ENCODE measurements around the gene UBE2K. TPM values are rescaled to one million over a fixed set of nuclear protein-coding genes. Genes with fewer than 3 reads are reported as not detected.
"Not testable (repeated sequence)": the region's sequence is repeated elsewhere in the genome, so short reads cannot be mapped to it uniquely, and the experiment has no call there.

The UBE2K gene
- total RNA-seq, 1 donor from 2014 or later: 54.4 TPM

GRCh38 chr4:39699687-39700409 is 1.9 kb downstream of the UBE2K start:
- peak overlapping the region; percentile 93 for H3K4me3 ChIP-seq
- peak overlapping the region; percentile 98 for H3K27ac ChIP-seq (replicated peaks)
- no peaks in the 10 kb centered on the region for H3K27me3 ChIP-seq (ENCODE audit: low read depth)
- intact Hi-C loops (cut with micrococcal nuclease): loop anchor here (5.0 kb wide), 1 partner anchor 277 kb away; the partner anchor contains the start of gene PDS5A
- DNase-seq: no peak
- peaks cover 55% of the 10 kb centered on the region for H3K4me1 ChIP-seq
- no peak for TF ChIP-seq CTCF (IDR thresholded peaks at IDR 0.05; ENCODE audit: borderline replicate concordance)
- no peaks in the 10 kb centered on the region for H3K9me3 ChIP-seq (replicated peaks)
- no peaks in the 10 kb centered on the region for H3K36me3 ChIP-seq

- intact Hi-C loops (cut with micrococcal nuclease): no loop called here
- peaks cover 55% of the 10 kb centered on the region for H3K4me1 ChIP-seq
- no peak for TF ChIP-seq CTCF (IDR thresholded peaks at IDR 0.05; ENCODE audit: borderline replicate concordance)
- H3K36me3 ChIP-seq: no peaks in the 10 kb centered on the region
- H3K9me3 ChIP-seq (replicated peaks): no peaks in the 10 kb centered on the region
- H3K27me3 ChIP-seq (ENCODE audit: low read depth): no peaks in the 10 kb centered on the region
- no peak for DNase-seq
- H3K27ac ChIP-seq (replicated peaks): no peak overlapping the region
- peak overlapping the region; percentile 93 for H3K4me3 ChIP-seq
Measured at GRCh38 chr4:39700554-39700953, 2.6 kb downstream of the UBE2K start.

- no peak for TF ChIP-seq CTCF (IDR thresholded peaks at IDR 0.05; ENCODE audit: borderline replicate concordance)
- Histone ChIP-seq H3K4me3 (no peak overlapping the region), H3K27ac (replicated peaks) (no peak overlapping the region), H3K4me1 (peaks cover 52% of the 10 kb centered on the region), H3K27me3 (ENCODE audit: low read depth) (no peaks in the 10 kb centered on the region), H3K9me3 (replicated peaks) (no peaks in the 10 kb centered on the region), H3K36me3 (no peaks in the 10 kb centered on the region)
- no peak for DNase-seq
- intact Hi-C loops (cut with micrococcal nuclease): no loop called here
Measured at GRCh38 chr4:39702716-39703115, 4.8 kb downstream of the UBE2K start.

GRCh38 chr4:39704789-39705188 is 6.9 kb downstream of the UBE2K start:
- DNase-seq; H3K36me3 ChIP-seq; intact Hi-C loops (cut with micrococcal nuclease); H3K4me3 ChIP-seq; H3K9me3 ChIP-seq (replicated peaks); H3K27ac ChIP-seq (replicated peaks); H3K27me3 ChIP-seq (ENCODE audit: low read depth): not testable (repeated sequence)
- H3K4me1 ChIP-seq: peaks cover 54% of the 10 kb centered on the region

- TF ChIP-seq CTCF (IDR thresholded peaks at IDR 0.05; ENCODE audit: borderline replicate concordance): no peak
- Histone ChIP-seq H3K27me3 (ENCODE audit: low read depth) (no peaks in the 10 kb centered on the region), H3K4me3 (no peak overlapping the region), H3K4me1 (peaks cover 42% of the 10 kb centered on the region), H3K9me3 (replicated peaks) (no peaks in the 10 kb centered on the region), H3K27ac (replicated peaks) (peak overlapping the region; percentile 56), H3K36me3 (no peaks in the 10 kb centered on the region)
- intact Hi-C loops (cut with micrococcal nuclease): no loop called here
- DNase-seq: peak; percentile 30
Measured at GRCh38 chr4:39706334-39706733, 8.4 kb downstream of the UBE2K start.

GRCh38 chr4:39706741-39707511 is 9.0 kb downstream of the UBE2K start:
- Histone ChIP-seq H3K4me1 (peaks cover 36% of the 10 kb centered on the region), H3K27me3 (ENCODE audit: low read depth) (no peaks in the 10 kb centered on the region), H3K36me3 (no peaks in the 10 kb centered on the region), H3K27ac (replicated peaks) (peak overlapping the region; percentile 56), H3K4me3 (no peak overlapping the region), H3K9me3 (replicated peaks) (no peaks in the 10 kb centered on the region)
- TF ChIP-seq CTCF (IDR thresholded peaks at IDR 0.05; ENCODE audit: borderline replicate concordance): no peak
- no peak for DNase-seq
- intact Hi-C loops (cut with micrococcal nuclease): no loop called here
